Upper lobe of left lung (tissue), 4 donors: ENCODE results near the gene CAMK1G.

Experiments
- EP300 ChIP-seq, 4 donors: sonication (generic); formaldehyde crosslinking; IDR thresholded peaks; one replicate each; pipeline ENCODE4 v1.5.1; 2017; ENCODE audit warnings: antibody characterized with exemption in 4 of 4, control low read depth in 2 of 4
- POLR2A ChIP-seq, 4 donors: fragments of 450-650 bp; IDR thresholded peaks; one replicate each; pipeline ENCODE4 v1.5.1; 2016 to 2017; ENCODE audit warnings: antibody characterized with exemption in 4 of 4, mild to moderate bottlenecking in 2 of 4
- POLR2AphosphoS5 ChIP-seq, 2 donors: sonication (generic); formaldehyde crosslinking; IDR thresholded peaks; one replicate each; pipeline ENCODE4 v1.5.1; 2017; ENCODE audit warnings: antibody characterized with exemption in 2 of 2
- TF ChIP-seq, protein P1 (sequence below), 6 experiments: fragments of 450-650 bp in 4 of 6; fragments of 200-600 bp in 2 of 6; sonication (generic) in 2 of 6; IDR thresholded peaks; one replicate each; pipeline ENCODE4 v1.5.1; 2016 to 2019; ENCODE audit warnings: antibody characterized with exemption in 6 of 6

DNA sequence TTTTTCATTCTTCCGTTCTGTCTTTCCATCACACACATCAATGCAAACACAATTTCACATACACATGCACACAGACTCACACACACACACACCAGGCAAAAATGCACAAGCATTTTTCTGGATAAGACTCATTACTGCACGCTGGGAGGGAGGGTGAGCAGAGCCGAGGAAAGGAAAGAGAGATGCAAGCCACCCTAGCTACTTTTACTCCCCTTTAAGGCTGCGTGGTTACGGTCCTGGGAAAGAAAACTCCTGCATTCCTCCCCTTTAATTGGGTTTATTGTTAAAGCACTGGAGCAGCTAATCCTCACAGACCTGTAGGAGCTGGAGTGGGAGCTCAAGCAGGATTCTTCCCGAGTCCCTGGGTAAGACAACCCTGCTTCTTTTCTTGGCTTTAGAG, at the start of gene CAMK1G:
- TF ChIP-seq POLR2A (IDR thresholded peaks at IDR 0.05), result no peak
- TF ChIP-seq, protein P1, sequence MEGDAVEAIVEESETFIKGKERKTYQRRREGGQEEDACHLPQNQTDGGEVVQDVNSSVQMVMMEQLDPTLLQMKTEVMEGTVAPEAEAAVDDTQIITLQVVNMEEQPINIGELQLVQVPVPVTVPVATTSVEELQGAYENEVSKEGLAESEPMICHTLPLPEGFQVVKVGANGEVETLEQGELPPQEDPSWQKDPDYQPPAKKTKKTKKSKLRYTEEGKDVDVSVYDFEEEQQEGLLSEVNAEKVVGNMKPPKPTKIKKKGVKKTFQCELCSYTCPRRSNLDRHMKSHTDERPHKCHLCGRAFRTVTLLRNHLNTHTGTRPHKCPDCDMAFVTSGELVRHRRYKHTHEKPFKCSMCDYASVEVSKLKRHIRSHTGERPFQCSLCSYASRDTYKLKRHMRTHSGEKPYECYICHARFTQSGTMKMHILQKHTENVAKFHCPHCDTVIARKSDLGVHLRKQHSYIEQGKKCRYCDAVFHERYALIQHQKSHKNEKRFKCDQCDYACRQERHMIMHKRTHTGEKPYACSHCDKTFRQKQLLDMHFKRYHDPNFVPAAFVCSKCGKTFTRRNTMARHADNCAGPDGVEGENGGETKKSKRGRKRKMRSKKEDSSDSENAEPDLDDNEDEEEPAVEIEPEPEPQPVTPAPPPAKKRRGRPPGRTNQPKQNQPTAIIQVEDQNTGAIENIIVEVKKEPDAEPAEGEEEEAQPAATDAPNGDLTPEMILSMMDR (IDR thresholded peaks at IDR 0.05), result no peak
- TF ChIP-seq POLR2AphosphoS5 (IDR thresholded peaks at IDR 0.05), result no peak
- no peak for TF ChIP-seq EP300 (IDR thresholded peaks at IDR 0.05)
